IPS-18c (cell line): ENCODE data around the gene OTUD1.
"Not testable (repeated sequence)": the region's sequence is repeated elsewhere in the genome, so short reads cannot be mapped to it uniquely, and the experiment has no call there.

Experiments used
- H3K4me3 ChIP-seq: 2 replicates; pipeline ENCODE4 v1.7.0; 2013; ENCODE audit warnings: low read depth, mild to moderate bottlenecking, low read length, moderate library complexity; ENCODE audit not compliant: insufficient read depth
- H3K9me3 ChIP-seq: one replicate; pipeline ENCODE4 v1.6.1; 2013; ENCODE audit warnings: mild to moderate bottlenecking, low read length, moderate library complexity; ENCODE audit not compliant: control insufficient read depth, insufficient read depth

OTUD1 gene, protein sequence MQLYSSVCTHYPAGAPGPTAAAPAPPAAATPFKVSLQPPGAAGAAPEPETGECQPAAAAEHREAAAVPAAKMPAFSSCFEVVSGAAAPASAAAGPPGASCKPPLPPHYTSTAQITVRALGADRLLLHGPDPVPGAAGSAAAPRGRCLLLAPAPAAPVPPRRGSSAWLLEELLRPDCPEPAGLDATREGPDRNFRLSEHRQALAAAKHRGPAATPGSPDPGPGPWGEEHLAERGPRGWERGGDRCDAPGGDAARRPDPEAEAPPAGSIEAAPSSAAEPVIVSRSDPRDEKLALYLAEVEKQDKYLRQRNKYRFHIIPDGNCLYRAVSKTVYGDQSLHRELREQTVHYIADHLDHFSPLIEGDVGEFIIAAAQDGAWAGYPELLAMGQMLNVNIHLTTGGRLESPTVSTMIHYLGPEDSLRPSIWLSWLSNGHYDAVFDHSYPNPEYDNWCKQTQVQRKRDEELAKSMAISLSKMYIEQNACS

DNA sequence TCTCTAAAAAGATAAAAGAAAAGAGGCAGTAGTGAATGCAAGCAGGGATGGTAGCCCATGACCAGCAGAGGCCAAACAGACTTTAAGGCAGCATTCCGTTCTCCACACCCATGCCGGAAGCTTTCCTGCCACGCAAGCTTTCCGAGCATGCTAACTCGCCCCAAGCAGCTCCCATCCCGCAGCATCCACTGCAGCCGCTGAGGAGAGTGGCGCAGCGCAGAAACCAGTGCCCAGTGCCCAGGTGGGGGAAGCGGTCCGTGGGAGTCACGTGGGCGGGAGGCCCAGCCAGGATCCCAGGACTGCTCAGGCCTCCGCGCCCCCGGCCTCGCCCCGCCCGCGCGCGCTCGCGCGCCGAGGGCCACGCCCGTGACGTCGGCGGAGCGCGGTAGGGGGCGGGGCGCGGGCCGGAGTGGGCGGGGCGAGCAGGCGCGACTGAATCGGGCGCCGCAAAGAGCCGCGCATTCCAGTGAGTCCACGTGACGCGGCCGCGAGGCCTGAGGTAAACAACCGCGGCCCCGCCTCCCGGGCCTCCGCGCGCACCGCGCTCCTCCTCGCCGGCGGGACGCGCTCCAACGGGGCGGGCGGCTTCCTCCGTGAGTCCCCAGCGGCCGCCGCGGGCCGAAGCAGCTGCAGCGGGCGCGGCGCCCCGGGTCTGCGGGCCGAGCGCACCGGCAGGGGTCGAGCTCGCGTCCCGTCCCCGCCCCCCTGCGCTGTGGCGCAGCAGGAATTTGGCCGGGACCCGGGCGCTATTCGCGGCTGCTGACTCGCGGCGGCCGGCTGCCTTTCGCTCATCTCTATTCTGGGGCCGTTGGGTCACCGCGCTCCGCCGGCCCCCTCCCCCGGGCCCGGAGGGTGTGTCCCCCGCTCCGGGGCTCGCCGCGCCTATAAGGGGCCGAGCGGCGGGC, at the start of gene OTUD1:
Gene OTUD1 (plus strand): TSS at position 529 of the 905 bp plus-strand sequence. CDS start 383 bp downstream, outside the sequence.
- Histone ChIP-seq H3K9me3 (no peaks in the 10 kb centered on the region), H3K4me3 (peak within 1 kb of the TSS; percentile 77)

DNA sequence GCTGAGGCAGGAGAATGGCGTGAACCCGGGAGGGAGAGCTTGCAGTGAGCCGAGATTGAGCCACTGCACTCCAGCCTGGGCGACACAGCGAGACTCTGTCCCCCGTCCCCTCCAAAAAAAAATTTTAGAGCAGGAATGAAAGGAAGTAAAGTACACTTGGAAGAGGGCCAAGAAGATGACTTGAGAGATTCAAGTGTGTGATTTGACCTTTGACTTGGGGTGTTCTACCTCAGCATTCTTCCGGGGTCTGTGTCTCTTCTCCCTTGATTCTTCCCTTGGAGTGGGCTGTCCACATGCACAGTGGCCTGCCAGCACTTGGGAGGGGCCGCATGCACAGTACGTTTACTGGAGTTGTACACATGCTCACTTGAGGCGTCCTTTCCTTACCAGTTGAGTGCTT, 48.5 kb upstream of the OTUD1 start:
- H3K9me3 ChIP-seq, H3K4me3 ChIP-seq: not testable (repeated sequence)

DNA sequence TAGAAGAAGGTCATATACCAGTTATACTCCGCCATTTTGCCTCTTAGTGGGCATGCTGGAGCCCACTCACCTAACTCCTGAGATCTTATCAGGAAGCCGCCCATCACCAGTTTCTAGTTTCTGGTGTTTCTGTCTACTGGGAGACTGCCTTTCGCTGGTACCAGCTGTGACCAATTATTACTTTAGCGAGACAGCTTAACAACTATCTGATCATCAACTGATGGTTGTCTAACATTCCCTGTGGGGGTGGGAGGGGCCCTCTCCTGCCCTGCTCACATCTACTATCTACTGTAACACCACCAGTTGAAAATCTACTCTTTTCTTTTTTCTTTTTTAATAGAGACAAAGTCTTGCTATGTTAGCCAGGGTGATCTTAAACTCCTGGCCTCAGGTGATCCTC, 48.1 kb upstream of the OTUD1 start:
- H3K9me3 ChIP-seq: no peaks in the 10 kb centered on the region
- H3K4me3 ChIP-seq: no peak overlapping the region

DNA sequence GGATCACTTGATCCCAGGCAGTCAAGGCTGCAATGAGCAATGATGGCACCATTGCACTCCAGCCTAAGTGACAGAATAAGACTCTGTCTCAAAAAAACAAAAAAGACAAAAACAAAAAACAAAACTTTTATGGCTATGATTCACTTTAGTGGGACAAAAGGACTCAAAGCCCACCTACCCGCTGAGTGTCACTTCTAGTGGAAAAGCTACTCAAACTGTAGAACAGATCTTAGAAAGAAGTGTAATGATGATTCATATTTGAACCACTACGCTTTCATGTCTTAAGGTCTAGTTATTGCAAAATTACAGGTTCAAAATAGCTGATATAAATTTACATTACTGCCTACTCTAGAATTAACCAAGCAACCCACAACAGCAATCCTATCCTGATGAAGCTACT, 47.1 kb upstream of the OTUD1 start:
- Histone ChIP-seq H3K4me3 (no peak overlapping the region), H3K9me3 (no peaks in the 10 kb centered on the region)

DNA sequence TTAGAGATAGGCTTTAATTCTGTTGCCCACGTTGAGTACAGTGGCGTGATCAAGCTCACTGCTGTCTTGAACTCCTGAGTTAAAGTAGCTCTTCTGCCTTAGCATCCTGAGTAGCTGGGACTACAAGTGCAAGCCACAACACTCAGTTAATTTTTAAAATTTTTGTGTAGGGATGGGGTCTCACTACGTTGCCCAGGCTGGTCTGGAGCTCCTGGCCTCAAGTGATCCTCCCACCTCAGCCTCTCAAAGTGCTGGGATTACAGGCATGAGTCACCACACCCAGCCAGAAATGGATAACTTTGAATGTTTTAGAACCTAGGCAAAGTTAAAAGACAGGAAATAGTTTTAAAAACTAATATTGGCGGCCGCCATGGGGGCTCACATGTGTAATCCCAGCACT, 43.9 kb upstream of the OTUD1 start:
- H3K4me3 ChIP-seq: no peak overlapping the region
- no peaks in the 10 kb centered on the region for H3K9me3 ChIP-seq

DNA sequence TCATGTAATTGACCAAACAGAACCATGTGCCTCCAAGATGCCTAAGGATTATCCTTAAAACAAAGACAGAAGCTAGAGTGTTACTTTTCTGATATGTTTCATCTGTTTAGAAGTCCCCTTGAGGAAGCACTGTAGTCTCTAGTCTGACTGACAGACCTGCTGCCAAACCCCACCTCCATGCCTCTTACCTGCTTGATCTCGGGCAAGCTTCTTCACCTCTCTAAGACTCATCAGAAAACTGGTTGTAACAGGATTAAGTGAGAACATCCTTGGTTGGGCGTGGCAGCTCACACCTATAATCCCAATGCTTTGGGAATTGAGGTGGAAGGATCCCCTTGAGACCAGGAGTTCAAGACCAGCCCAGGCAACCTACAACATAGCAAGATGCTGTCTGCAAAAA, 42.2 kb upstream of the OTUD1 start:
- H3K9me3 ChIP-seq: no peaks in the 10 kb centered on the region
- no peak overlapping the region for H3K4me3 ChIP-seq

DNA sequence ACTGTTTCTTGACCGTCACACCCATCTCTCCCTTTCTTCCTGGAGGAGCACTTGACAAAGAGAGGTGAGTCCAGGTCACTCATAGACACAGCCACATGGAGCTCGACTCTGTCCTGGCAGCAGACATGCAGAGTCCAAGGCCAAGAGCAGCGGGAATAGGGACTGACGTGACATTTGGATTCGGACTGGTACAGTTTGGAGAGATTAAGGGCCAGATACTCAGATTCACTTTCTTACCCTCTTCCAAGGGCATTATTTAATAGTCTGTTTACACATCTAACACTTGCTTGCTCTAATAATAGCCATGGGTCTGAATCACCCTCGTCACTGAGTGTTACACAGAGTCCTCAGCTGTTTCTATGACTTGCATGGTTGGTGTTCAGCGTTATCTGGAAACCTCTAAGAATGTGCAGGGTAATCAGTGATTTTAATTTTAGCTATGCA, 39.2 kb upstream of the OTUD1 start:
- no peak overlapping the region for H3K4me3 ChIP-seq

DNA sequence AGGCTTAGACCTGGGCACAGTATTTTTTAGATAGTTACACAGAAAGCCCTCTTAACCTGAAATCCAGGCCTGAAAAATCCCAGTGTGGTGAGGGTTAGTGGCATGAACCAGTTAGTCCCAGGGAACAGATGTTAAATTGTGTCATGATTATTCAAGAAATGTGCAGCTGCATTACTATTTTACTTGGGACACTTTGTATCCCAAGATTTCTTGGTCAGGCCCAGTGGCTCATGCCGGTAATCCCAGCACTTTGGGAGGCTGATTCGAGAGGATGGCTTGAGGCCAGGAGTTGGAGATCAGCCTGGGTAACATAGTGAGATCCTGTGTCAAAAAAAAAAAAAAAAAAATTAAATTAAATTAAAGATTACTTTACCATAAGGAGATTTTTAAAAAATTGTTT, 36.0 kb upstream of the OTUD1 start:
- no peak overlapping the region for H3K4me3 ChIP-seq
- H3K9me3 ChIP-seq: no peaks in the 10 kb centered on the region

More for the DNA sequence above, 39.2 kb upstream of the OTUD1 start:
- H3K9me3 ChIP-seq: no peaks in the 10 kb centered on the region

DNA sequence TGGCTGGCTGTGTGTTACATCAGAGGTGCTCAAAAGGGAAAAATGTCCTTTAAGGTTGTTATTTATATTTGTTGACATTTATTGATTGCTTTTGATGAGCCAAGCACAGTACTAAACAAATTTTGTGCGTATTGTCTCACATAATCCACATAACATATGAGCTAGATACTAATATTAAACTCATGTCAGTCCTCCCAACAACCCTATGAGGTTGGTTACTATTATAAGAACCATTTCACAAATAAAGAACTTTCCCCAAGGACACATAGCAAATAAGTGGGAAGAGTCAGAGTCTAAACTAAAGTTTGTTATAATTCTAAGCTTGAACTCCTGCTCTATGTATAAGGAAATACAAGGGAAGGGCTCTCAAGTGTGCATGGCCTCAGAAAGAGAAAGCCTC, 35.6 kb upstream of the OTUD1 start:
- no peak overlapping the region for H3K4me3 ChIP-seq
- H3K9me3 ChIP-seq: no peaks in the 10 kb centered on the region

DNA sequence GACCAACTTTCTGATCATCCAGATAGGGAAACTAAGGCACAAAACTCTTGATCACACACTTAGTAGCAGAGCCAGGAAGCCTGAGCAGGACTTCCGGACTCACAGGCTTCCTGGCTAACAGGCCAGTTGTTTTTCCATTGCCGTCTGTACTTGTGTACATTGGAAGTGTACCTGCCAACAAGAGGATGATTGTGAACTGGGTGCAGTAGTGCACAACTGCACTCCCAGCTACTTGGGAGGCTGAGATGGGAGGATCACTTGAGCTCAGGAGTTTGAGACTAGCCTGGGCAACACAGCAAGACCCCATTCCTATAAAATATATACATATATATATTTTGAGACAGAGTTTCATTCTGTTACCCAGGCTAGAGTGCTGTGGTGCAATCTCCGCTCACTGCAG, 35.2 kb upstream of the OTUD1 start:
- Histone ChIP-seq H3K4me3 (no peak overlapping the region), H3K9me3 (no peaks in the 10 kb centered on the region)

DNA sequence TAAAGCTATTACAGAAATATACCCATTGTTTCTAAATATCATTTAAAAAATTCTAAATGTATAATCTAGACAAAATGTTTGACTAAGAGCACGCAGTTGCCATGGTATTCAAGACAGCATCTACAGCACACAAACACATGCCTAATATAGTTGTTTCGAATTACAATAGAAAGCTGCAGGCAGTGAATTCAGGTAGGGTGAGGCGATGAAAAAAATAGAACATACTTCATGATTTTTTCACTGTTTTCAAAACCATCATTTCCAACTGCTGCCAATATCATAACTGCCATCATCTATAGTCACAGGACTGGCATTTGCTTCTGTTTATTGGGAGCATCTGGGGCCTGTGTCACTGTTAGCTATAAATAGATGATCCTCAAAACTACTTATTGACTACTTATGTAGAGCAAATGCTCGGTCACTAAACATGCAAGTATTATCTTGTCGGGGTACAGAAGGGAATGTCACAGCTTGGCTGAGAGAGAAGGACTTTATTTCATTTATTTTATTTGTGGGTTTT, 34.4 kb upstream of the OTUD1 start:
- Histone ChIP-seq H3K4me3 (no peak overlapping the region), H3K9me3 (no peaks in the 10 kb centered on the region)

DNA sequence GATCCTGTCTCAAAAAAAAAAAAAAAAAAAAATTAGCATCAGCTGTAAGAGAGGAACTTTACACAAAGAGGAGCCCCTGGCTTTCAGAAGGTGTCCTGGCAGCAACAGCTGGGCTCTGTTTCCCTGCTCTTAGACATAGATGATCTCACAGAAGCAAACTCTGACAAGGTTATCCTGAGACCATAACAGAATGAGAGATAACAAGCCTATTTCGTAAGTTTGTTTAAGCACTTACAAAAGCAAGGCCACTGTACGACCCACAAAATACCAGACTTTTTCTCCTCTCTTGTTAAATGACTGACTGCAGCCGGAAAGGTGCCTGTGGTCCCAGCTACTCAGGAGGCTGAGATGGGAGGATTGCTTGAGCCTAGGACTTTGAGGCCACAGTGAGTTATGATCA, 33.3 kb upstream of the OTUD1 start:
- Histone ChIP-seq H3K9me3 (no peaks in the 10 kb centered on the region), H3K4me3 (no peak overlapping the region)

DNA sequence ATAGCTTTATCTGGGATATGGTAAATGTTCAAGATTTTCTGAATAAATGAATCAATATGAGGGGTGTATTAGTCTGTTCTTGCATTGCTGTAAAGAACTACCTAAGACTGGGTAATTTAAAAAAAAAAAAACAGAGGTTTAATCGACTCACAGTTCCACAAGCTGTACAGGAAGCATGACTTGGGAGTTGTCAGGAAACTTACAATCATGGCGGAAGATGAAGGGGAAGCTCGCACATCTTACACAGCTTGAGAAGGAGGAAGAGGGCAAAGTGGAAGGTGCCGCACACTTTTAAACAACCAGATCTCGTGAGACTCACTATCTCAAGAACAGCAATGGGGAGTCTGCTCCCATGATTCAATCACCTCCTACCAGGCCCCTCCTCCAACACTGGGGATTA, 32.5 kb upstream of the OTUD1 start:
- Histone ChIP-seq H3K9me3 (no peaks in the 10 kb centered on the region), H3K4me3 (no peak overlapping the region)

DNA sequence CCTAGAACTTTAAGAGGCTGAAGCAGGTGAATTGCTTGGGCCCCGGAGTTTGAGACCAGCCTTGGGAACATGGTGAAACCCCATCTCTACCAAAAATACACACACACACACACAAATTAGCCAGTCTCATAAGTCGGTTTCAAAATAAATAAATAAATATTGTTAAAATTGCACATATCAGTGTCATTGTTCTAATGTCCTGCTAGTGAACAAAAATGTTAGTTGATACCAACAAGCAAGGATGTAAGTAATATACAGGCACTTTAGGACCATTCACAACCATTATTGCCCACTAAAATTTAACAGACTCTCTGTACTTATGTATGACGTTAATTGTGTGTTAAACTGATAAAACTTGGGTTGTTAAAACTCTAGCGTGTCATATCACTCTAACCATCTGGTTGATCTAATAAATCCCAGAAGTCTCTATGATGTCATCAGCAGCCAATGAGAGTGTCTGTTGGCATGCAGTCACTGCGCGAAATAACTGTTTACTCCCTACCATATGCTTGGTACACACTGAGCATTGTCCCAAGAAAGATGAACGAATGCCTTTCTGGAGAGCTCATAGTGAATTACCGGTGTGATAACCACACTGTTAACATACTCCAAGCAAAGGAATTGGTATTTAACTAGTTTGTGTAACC, 30.4 kb upstream of the OTUD1 start:
- H3K4me3 ChIP-seq: no peak overlapping the region

DNA sequence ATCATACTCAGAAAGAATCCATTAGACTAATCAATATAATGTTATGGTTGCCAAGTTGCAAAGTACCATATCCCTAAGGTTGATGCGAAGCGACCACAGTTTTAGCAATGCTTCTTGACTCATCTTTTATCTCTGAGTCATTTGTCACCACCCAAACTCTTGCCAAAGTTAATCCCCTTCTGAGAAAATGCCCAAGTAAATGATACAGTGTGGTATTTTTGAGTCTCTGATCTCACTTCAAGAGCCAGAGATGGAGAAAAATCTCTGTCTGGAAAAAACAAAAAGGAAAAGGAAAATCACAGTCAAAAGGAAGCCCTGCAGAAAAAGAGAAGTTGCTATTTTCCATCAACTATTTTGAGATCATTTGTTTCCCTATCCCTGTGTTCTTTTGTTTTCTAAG, 26.7 kb upstream of the OTUD1 start:
- H3K9me3 ChIP-seq: no peaks in the 10 kb centered on the region
- H3K4me3 ChIP-seq: no peak overlapping the region

More for the DNA sequence above, 30.4 kb upstream of the OTUD1 start:
- H3K9me3 ChIP-seq: no peaks in the 10 kb centered on the region

DNA sequence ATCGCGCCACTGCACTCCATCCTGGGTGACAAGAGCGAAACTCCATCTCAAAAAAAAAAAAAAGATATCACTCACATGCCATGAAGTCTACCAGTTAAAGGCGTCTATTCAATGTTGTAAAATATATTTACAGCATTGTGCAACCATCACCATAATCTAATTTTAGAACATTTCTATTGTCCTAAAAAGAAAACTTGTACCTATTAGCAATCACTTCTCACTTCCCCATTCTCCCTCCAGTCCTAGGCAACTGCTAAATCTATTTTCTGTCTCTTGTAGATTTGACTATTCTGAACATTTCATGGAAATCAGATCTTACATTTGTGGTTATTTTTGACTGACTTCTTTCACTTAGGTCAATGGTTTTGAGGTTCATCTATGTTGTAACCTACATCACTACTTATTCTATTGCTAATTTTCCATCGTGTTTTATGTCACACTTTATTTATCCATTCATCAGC, 25.2 kb upstream of the OTUD1 start:
- no peaks in the 10 kb centered on the region for H3K9me3 ChIP-seq
- H3K4me3 ChIP-seq: no peak overlapping the region

DNA sequence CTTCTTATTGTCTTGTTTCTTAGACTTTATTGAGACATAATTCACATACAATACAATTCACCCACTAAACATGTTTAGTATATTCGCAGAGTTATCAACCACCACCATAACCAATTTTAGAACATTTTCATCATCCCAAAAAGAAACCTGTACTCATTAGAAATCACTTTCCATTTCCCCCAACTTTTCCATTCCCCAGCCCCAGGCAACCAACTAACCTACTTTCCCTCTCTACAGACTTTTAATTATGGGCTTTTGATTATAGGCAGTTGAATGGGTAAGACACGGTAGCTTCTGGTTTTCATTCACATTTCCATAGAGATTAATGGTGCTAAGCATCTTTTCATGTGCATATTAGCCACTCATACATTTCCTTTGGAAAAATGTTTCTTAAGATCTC, 24.2 kb upstream of the OTUD1 start:
- no peaks in the 10 kb centered on the region for H3K9me3 ChIP-seq
- H3K4me3 ChIP-seq: no peak overlapping the region
